HEK293T (cell line): ENCODE measurements around the gene OPCML.

Experiments
- CTCF ChIA-PET: fragments of 350-600 bp; formaldehyde crosslinking; extraction: SDS; loops from one replicate; lab custom pipeline; 2021; ENCODE audit warnings: antibody characterized with exemption, inconsistent platforms; lab: Yijun Ruan, JAX
- POLR2A ChIA-PET: fragments of 350-600 bp; formaldehyde crosslinking; extraction: SDS; loops from one replicate; lab custom pipeline; 2020; ENCODE audit warnings: antibody characterized with exemption, inconsistent platforms; lab: Yijun Ruan, JAX
- DNase-seq: peaks from one replicate; pipeline ENCODE4 v3.0.0; 2012; ENCODE audit warnings: mixed read lengths; ENCODE audit errors: extremely low spot score
- ARNT ChIP-seq: fragments of 450-650 bp; IDR thresholded peaks from 2 replicates; pipeline ENCODE4 v1.6.1; 2017; ENCODE audit warnings: mild to moderate bottlenecking
- BHLHE40 ChIP-seq: fragments of 450-650 bp; IDR thresholded peaks from 2 replicates; pipeline ENCODE4 v1.6.1; 2016; ENCODE audit warnings: mild to moderate bottlenecking, moderate library complexity, borderline replicate concordance
- CTBP1 ChIP-seq: fragments of 450-650 bp; IDR thresholded peaks from 2 replicates; pipeline ENCODE4 v1.6.1; 2016; ENCODE audit warnings: borderline replicate concordance
- ELF4 ChIP-seq: fragments of 450-650 bp; IDR thresholded peaks from 2 replicates; pipeline ENCODE4 v1.6.1; 2017; ENCODE audit warnings: antibody characterized with exemption
- FOXA1 ChIP-seq: fragments of 450-650 bp; IDR thresholded peaks from 2 replicates; pipeline ENCODE4 v1.6.1; 2016; ENCODE audit warnings: mild to moderate bottlenecking
- FOXK2 ChIP-seq: fragments of 450-650 bp; IDR thresholded peaks from 2 replicates; pipeline ENCODE4 v1.6.1; 2016; ENCODE audit warnings: mild to moderate bottlenecking
- FOXM1 ChIP-seq: fragments of 450-650 bp; IDR thresholded peaks from 2 replicates; pipeline ENCODE4 v1.6.1; 2017; ENCODE audit warnings: mild to moderate bottlenecking, borderline replicate concordance
- HDGF ChIP-seq: fragments of 450-650 bp; IDR thresholded peaks from 2 replicates; pipeline ENCODE4 v1.6.1; 2017; ENCODE audit warnings: antibody characterized with exemption, borderline replicate concordance
- L3MBTL2 ChIP-seq: fragments of 450-650 bp; conservative IDR thresholded peaks from 2 replicates; pipeline ENCODE4 v1.6.1; 2016; ENCODE audit warnings: mild to moderate bottlenecking
- LEF1 ChIP-seq: fragments of 450-650 bp; IDR thresholded peaks from 2 replicates; pipeline ENCODE4 v1.6.1; 2017; ENCODE audit warnings: mild to moderate bottlenecking, borderline replicate concordance
- NFRKB ChIP-seq: fragments of 450-650 bp; IDR thresholded peaks from 2 replicates; pipeline ENCODE4 v1.6.1; 2016; ENCODE audit warnings: mild to moderate bottlenecking, moderate library complexity
- SP1 ChIP-seq: fragments of 450-650 bp; IDR thresholded peaks from 2 replicates; pipeline ENCODE4 v1.6.1; 2017
- SUZ12 ChIP-seq: fragments of 450-650 bp; IDR thresholded peaks from 2 replicates; pipeline ENCODE4 v1.6.1; 2016; ENCODE audit warnings: mild to moderate bottlenecking
- TARDBP ChIP-seq: fragments of 450-650 bp; IDR thresholded peaks from 2 replicates; pipeline ENCODE4 v1.6.1; 2016
- ZNF384 ChIP-seq: fragments of 450-650 bp; IDR thresholded peaks from 2 replicates; pipeline ENCODE4 v1.6.1; 2016
- TF ChIP-seq, protein P1 (sequence below): fragments of 450-650 bp; IDR thresholded peaks from 2 replicates; pipeline ENCODE4 v1.6.1; 2016

Gene OPCML

GRCh38 chr11:132921597-132921996, 610.7 kb downstream of the OPCML start:
- POLR2A ChIA-PET = no interaction called here
- no peak for TF ChIP-seq NFRKB
- no peak for TF ChIP-seq HDGF
- no peak for TF ChIP-seq SP1
- TF ChIP-seq TARDBP = no peak
- no peak for TF ChIP-seq L3MBTL2
- no peak for TF ChIP-seq BHLHE40
- TF ChIP-seq, protein P1, sequence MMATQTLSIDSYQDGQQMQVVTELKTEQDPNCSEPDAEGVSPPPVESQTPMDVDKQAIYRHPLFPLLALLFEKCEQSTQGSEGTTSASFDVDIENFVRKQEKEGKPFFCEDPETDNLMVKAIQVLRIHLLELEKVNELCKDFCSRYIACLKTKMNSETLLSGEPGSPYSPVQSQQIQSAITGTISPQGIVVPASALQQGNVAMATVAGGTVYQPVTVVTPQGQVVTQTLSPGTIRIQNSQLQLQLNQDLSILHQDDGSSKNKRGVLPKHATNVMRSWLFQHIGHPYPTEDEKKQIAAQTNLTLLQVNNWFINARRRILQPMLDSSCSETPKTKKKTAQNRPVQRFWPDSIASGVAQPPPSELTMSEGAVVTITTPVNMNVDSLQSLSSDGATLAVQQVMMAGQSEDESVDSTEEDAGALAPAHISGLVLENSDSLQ = no peak
- TF ChIP-seq FOXK2 = no peak
- TF ChIP-seq ZNF384 = no peak
- no peak for TF ChIP-seq ARNT
- no peak for TF ChIP-seq SUZ12
- no peak for TF ChIP-seq CTBP1
- TF ChIP-seq ELF4 = no peak
- TF ChIP-seq LEF1 = no peak
- CTCF ChIA-PET = no interaction called here

GRCh38 chr11:132920451-132921096, 611.7 kb downstream of the OPCML start:
- POLR2A ChIA-PET = no interaction called here
- DNase-seq = no peak
- CTCF ChIA-PET = no interaction called here
- TF ChIP-seq CTBP1 (no peak), ELF4 (no peak), FOXM1 (no peak), LEF1 (no peak), FOXA1 (no peak), L3MBTL2 (no peak), SUZ12 (no peak), TARDBP (no peak)

More at GRCh38 chr11:132921597-132921996, 610.7 kb downstream of the OPCML start:
- DNase-seq = no peak

DNA sequence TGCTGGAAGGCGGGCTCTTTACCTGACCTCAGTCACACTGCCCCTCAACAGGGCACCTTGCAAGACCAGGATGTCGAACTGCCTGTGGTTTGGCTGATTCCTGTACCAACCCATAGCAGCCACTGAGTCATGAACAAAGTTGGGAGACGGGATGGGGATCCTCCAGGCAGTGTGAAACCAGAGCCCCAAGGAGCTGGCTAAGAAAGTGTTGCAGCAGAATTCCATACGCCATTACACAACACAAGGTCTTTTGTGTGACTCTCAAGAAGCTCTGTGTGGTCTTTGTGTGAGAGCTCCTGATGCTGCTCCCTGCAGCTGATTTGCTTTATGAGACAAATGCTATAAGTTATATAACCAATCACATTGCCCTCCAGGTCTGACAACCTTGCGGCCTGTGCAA, 617.7 kb downstream of the OPCML start:
- no peak for DNase-seq
- ChIA-PET CTCF (no interaction called here), POLR2A (no interaction called here)
- TF ChIP-seq SP1 (no peak), NFRKB (no peak), CTBP1 (no peak), LEF1 (no peak), SUZ12 (no peak), L3MBTL2 (no peak), ZNF384 (no peak), ELF4 (no peak), BHLHE40 (no peak), HDGF (no peak), FOXM1 (no peak), TARDBP (no peak), FOXK2 (no peak), ARNT (no peak)
- TF ChIP-seq, protein P1 = no peak

- CTCF ChIA-PET = no interaction called here
- DNase-seq = no peak
- TF ChIP-seq, protein P1 = no peak
- TF ChIP-seq FOXM1 (no peak), FOXA1 (no peak), FOXK2 (no peak), L3MBTL2 (no peak), CTBP1 (no peak), SP1 (no peak), ZNF384 (no peak), TARDBP (no peak), LEF1 (no peak), HDGF (no peak), NFRKB (no peak), BHLHE40 (no peak)
- POLR2A ChIA-PET = no interaction called here
Measured at GRCh38 chr11:132913886-132914285, 618.4 kb downstream of the OPCML start.

DNA sequence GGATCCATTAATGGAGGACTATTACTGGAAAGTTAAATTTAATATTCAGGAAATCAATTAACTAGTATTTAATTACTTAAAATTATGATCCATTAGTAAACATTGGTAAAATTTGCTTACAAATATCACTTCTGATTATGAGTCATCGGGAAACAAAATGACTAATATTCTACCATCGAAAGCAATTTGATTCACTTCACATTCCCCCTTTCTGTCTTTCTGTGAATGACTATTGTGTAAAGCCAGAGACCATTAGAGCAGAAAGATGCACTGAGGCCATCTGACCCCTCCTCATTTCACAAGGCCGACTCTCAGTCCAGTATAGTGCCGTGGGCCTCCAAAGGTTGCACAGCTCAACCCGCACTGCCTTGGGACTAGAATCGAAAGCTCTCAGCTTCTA, 619.0 kb downstream of the OPCML start:
- DNase-seq = no peak
- ChIA-PET CTCF (no interaction called here), POLR2A (no interaction called here)
- TF ChIP-seq TARDBP (no peak), LEF1 (no peak), FOXA1 (no peak), NFRKB (no peak), BHLHE40 (no peak), SP1 (no peak), ELF4 (no peak), ARNT (no peak), L3MBTL2 (no peak), ZNF384 (no peak), FOXK2 (no peak), SUZ12 (no peak), FOXM1 (no peak), CTBP1 (no peak)

DNA sequence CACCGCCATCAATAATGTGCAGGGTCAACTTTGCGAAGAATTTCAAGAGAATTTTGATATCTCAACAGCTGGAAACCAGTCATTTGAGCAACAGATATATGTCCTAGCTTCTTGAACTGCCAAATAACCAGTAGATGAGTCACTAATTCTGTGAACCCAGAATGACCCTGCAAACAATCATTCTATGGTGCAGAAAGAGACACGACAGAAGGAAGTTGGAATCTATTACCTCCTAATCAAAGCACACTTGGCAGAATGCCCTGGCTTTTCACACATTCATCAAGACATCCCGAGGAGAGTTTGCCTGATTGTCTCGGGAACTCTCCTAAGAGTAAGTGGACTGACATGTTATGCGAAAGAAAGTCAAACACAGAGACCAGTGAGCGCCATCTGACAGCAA, 621.1 kb downstream of the OPCML start:
- TF ChIP-seq SP1 (no peak), ARNT (no peak), FOXM1 (no peak), ZNF384 (no peak), ELF4 (no peak), L3MBTL2 (no peak)
- DNase-seq = no peak
- ChIA-PET POLR2A (no interaction called here), CTCF (no interaction called here)
